Activated CD4-positive, alpha-beta T cell treated with anti-CD3 and anti-CD28 coated beads for 24 hours (primary cell): ENCODE data around the gene MC3R.
A peak's percentile ranks its signal among the peaks of the same experiment; 100 is the strongest.
"Not testable (repeated sequence)": the region's sequence is repeated elsewhere in the genome, so short reads cannot be mapped to it uniquely, and the experiment has no call there.

Experiments used
- DNase-seq, 2 donors: peaks; one replicate each; pipeline ENCODE4 v3.0.0-alpha.2; 2020; ENCODE audit warnings: low read depth in 2 of 2

Gene MC3R

GRCh38 chr20:56247954-56248782, at the start of gene MC3R:
TSS of gene MC3R (plus strand) at chr20:56248732. CDS start at chr20:56248844, 112 bp downstream.
- DNase-seq: peak; percentile 3 to 25

DNA sequence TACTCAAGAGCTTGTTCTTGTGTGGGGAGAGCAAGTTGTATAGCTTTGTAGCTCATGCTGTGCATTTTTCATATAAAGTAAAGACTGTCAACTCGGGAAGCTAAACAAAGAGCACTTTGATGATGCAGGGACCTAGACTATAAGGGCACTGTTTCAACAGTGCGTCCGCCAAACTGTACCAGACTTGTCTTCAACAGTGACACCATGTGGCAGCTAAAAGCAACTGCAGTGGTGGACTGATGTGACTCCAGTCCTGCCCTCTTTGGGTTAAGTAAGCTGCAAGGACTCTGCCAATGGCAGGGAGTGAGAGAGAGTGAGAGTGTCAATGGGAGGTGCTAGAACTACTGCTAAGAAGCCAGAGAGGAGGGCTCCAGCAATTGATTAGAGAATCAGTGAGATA, 48.1 kb upstream of the MC3R start:
- no peak for DNase-seq

DNA sequence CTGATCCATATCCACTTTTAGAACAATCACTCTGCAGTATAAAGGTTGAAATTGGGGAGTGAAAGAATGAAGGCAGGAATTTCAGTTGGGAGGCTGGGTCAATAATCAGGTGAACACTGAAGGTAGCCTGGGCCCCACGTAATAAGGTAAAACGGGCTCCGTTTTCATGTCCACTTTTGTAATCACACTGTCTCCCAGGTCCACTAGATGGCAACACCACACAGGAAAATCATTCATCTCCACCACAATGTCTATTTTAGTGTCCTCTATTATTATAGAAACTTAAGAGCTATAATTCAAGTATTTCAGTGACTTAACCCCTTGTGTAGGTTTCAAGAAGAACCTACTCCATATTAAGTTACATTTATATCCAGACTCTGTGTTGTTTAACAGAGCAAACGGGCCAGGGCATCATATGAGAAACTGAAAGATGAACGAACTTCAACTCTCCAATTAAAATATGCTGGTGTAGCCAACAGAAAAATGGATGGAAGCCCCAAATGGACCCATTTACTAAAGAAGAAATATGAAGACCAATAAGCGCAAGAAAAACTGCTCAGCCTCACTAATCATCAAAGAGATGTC, 45.9 kb upstream of the MC3R start:
- no peak for DNase-seq

- DNase-seq: no peak
Measured at GRCh38 chr20:56204206-56204605, 44.3 kb upstream of the MC3R start.

- no peak for DNase-seq
Measured at GRCh38 chr20:56205346-56205745, 43.2 kb upstream of the MC3R start.

- DNase-seq: no peak
Measured at GRCh38 chr20:56207656-56208055, 40.9 kb upstream of the MC3R start.

DNA sequence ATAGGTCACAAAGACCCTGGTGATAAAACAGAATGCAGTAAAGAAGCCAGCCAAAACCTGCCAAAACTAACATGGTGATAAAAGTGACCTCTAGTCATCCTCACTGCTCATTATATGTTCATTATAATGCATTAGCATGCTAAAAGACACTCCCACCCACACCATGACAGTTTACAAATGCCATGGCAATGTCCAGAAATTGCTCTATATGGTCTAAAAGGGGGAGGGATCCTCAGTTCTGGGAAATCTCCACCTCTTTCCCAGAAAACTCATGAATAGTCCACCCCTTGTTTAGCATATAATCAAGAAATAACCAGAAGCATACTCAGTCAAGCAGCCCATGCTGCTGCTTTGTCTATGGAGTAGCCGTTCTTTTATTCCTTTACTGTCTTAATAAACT, 40.4 kb upstream of the MC3R start:
- no peak for DNase-seq

- no peak for DNase-seq
Measured at GRCh38 chr20:56211051-56211450, 37.5 kb upstream of the MC3R start.

DNA sequence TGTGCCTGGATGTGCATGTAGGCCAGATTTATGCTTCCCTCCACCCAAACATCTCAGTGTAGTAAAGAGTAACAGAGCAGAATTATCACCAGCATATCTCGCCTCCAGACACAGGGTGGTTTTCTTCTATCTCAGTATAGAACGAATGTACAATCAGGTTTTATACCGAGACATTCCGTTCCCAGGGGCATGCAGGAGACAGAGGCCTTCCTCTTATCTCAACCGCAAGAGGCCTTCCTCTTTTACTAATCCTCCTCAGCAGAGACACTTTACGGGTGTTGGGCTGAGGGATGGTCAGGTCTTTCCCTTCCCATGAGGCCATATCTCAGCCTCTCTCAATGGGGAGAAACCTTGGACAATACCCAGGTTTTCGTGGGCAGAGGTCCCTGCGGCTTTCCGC, 36.4 kb upstream of the MC3R start:
- DNase-seq: no peak

GRCh38 chr20:56213321-56213720, 35.2 kb upstream of the MC3R start:
- no peak for DNase-seq

GRCh38 chr20:56215115-56215514, 33.4 kb upstream of the MC3R start:
- DNase-seq: no peak

GRCh38 chr20:56217829-56218228, 30.7 kb upstream of the MC3R start:
- DNase-seq: no peak

- not testable (repeated sequence) for DNase-seq
Measured at GRCh38 chr20:56221186-56221585, 27.3 kb upstream of the MC3R start.

GRCh38 chr20:56222201-56222600, 26.3 kb upstream of the MC3R start:
- DNase-seq: no peak

- no peak for DNase-seq
Measured at GRCh38 chr20:56222945-56223344, 25.6 kb upstream of the MC3R start.

DNA sequence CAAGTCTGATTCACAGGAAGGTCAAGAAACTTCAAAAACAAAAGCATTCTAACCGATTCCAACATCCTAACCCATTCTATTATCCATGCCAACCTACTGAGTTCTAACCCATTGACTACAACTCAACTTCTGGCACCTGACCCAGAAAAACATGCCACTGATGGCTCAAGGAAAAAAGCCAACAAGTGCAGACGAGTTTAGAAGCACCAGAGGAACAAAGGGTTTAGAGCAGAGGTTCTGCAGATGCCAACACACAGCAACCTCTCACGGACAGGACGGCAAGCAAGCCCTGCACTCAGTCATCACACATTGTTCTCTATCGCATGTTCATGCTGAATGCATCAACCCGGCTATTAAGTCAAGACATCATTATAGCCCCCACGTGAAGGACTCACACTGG, 25.2 kb upstream of the MC3R start:
- no peak for DNase-seq

DNA sequence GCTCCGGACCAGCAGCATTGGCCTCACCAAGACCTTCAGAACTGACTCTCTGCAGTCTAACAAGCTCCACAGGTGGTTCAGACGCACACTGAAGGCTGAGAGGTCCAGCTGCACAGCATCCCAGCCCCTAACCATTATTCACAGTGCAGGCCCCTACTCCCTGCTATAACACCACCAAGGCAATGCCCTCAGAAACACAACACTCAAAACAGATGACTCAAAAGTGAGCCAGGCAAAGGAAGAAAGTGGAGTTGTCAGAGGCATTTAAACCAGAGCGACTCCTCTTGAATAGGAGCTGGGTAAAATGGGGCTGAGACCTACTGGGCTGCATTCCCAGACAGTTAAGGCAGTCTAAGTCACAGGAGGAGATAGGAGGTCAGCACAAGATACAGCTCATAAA, 20.5 kb upstream of the MC3R start:
- DNase-seq: no peak

- DNase-seq: no peak
Measured at GRCh38 chr20:56229812-56230211, 18.7 kb upstream of the MC3R start.

DNA sequence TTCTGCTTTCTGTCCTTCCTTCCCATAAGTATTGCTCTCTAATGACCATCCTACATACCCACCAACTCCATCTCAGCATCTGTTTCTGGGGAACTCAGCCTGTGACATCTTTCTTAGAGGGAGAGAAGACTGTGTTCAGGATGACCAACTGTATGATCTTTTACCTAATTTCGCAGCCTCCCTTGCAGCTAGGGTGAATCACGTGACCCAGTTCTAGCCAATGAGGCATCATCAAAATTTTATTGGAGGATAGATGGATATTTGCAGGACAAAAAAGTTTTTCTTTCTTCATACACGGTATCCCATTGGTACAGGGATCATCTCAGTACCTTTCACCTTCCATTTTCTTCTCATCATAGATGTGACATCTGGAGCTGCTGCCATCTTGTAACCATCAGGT, 14.4 kb upstream of the MC3R start:
- no peak for DNase-seq

- DNase-seq: no peak
Measured at GRCh38 chr20:56237335-56237734, 11.2 kb upstream of the MC3R start.

GRCh38 chr20:56244259-56244658, 4.3 kb upstream of the MC3R start:
- no peak for DNase-seq

GRCh38 chr20:56245761-56246160, 2.8 kb upstream of the MC3R start:
- no peak for DNase-seq

DNA sequence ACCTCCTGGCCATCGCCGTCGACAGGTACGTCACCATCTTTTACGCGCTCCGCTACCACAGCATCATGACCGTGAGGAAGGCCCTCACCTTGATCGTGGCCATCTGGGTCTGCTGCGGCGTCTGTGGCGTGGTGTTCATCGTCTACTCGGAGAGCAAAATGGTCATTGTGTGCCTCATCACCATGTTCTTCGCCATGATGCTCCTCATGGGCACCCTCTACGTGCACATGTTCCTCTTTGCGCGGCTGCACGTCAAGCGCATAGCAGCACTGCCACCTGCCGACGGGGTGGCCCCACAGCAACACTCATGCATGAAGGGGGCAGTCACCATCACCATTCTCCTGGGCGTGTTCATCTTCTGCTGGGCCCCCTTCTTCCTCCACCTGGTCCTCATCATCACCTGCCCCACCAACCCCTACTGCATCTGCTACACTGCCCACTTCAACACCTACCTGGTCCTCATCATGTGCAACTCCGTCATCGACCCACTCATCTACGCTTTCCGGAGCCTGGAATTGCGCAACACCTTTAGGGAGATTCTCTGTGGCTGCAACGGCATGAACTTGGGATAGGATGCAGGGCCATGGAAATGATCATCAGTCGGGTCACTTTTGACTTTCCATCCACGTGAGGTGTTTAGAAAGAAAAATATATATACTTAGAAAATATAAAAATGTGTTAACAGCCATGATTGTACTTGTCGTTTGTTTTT, 868 bp downstream of the MC3R start:
- peak in 1 of 2 donors; percentile 36 for DNase-seq
